Psoas muscle (tissue), 8 donors: ENCODE data around the gene ABTB1. TPM values are rescaled to one million over a fixed set of nuclear protein-coding genes. Genes with fewer than 3 reads are reported as not detected.
"Not testable (repeated sequence)": the region's sequence is repeated elsewhere in the genome, so short reads cannot be mapped to it uniquely, and the experiment has no call there.

Experiments
- ATAC-seq, 4 donors: fragments of 200-7000 bp; cut with Tn5 transposase; one replicate each; pipeline ENCODE4 v1.9.1; 2020; ENCODE audit warnings: moderate library complexity in 3 of 4, mild to moderate bottlenecking in 2 of 4
- DNase-seq, 2 donors: peaks; one replicate each; pipeline ENCODE4 v3.0.0-alpha.2; 2020
- H3K27ac ChIP-seq: fragments of 200-600 bp; one replicate; pipeline ENCODE4 v1.8.0; 2022
- H3K27me3 ChIP-seq, 3 donors: fragments of 200-600 bp in 1 of 3; one replicate each; pipeline versions ENCODE4 v1.6.1 to v1.8.0; 2013 to 2022; ENCODE audit warnings: low read length in 2 of 3, mild to moderate bottlenecking in 2 of 3, moderate library complexity in 1 of 3; ENCODE audit not compliant: insufficient read depth in 3 of 3
- H3K36me3 ChIP-seq, 2 donors: fragments of 200-600 bp in 1 of 2; one replicate each; pipeline versions ENCODE4 v1.6.1 to v1.8.0; 2013 to 2022; ENCODE audit warnings: low read depth in 1 of 2, mild to moderate bottlenecking in 1 of 2, moderate library complexity in 1 of 2; ENCODE audit not compliant: insufficient read depth in 1 of 2
- H3K4me1 ChIP-seq: fragments of 200-600 bp; one replicate; pipeline ENCODE4 v1.8.0; 2022
- H3K4me3 ChIP-seq: fragments of 200-600 bp; one replicate; pipeline ENCODE4 v1.8.0; 2022; ENCODE audit warnings: mild to moderate bottlenecking
- H3K9me3 ChIP-seq: fragments of 200-600 bp; one replicate; pipeline ENCODE4 v1.8.0; 2022
- WGBS, 3 donors: extraction: QIAGEN DNeasy Blood & Tissue Kit; methylation state at CpG; one replicate each; pipeline versions ENCODE4 v1.1.6 to v1.1.7; 2013; 5-methylcytosine and 5-hydroxymethylcytosine counted together
- intact Hi-C, 2 donors: fragments of 100-400 bp; cut with DNase I; formaldehyde crosslinking; loops; one replicate each; pipeline versions ENCODE4 v1.11.0 to v1.14.2; 2022
- polyA plus RNA-seq, 3 donors: library from polyadenylated mRNA; stranded (reverse); fragments of 200-250 nt; gene quantifications; one replicate each; pipeline ENCODE4 v1.2.3, GENCODE V29; 2013
- total RNA-seq, 4 donors: library from RNA; stranded (reverse); fragmentation: NEBNext Ultra II Directional in 2 of 4; extraction: Animal tissue kit (Norgen Biotek cat#: 25700) in 2 of 4; gene quantifications; one replicate each; pipeline versions ENCODE4 v1.2.1 to v1.2.4, GENCODE V29; 2021 to 2023
- TF ChIP-seq, protein P1 (sequence below): fragments of 200-600 bp; IDR thresholded peaks from one replicate; pipeline ENCODE4 v1.8.0; 2022; ENCODE audit warnings: antibody characterized with exemption
- donor health status: healthy with polysubstance abuse.
- donor health status: DM: no; HTN: no; CAD: no; lungs with moderate emphysema.
- donor health status: Bipolar disorder and iron deficiency.
- donor health status: healthy.
- donor health status: DM: yes; HTN: yes; CAD: no.
- donor health status: DM: no; HTN: no; CAD: no.
- donor health status: DM: no; HTN: no; CAD: no.
- donor health status: DM: yes; HTN: yes; CAD: no.

The ABTB1 gene
- total and polyA plus RNA-seq, 7 donors: 22.8 to 34.5 (median 30.1) TPM

DNA sequence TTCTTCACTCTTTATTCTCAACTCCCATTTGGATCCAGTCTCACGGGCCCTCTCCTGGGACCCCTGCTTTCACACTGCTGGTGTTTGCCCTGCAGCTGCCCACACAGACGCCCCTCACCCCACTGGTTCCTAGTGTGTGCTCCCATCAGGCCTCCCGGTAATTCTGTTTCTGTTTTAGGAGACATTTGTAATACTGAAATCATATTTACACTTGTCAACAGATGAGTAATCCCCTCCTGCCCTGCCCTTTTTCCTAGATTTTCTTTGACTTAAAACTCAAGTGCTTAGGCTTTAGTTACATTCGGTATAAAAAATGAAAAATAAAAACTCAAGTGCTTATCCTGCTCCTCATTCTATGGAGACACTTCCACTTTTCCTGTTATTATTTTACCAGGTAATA, 18.4 kb upstream of the ABTB1 start:
- WGBS, 3 donors: 69 to 72% (median 70%) methylated on average over 4 of the region's 4 CpGs
- Histone ChIP-seq H3K4me3 (no peak overlapping the region), H3K4me1 (no peaks in the 10 kb centered on the region), H3K27me3 (no peaks in the 10 kb centered on the region), H3K27ac (no peak overlapping the region), H3K9me3 (no peaks in the 10 kb centered on the region), H3K36me3 (no peaks in the 10 kb centered on the region)
- ATAC-seq (no peak), DNase-seq (no peak)
- TF ChIP-seq, protein P1, sequence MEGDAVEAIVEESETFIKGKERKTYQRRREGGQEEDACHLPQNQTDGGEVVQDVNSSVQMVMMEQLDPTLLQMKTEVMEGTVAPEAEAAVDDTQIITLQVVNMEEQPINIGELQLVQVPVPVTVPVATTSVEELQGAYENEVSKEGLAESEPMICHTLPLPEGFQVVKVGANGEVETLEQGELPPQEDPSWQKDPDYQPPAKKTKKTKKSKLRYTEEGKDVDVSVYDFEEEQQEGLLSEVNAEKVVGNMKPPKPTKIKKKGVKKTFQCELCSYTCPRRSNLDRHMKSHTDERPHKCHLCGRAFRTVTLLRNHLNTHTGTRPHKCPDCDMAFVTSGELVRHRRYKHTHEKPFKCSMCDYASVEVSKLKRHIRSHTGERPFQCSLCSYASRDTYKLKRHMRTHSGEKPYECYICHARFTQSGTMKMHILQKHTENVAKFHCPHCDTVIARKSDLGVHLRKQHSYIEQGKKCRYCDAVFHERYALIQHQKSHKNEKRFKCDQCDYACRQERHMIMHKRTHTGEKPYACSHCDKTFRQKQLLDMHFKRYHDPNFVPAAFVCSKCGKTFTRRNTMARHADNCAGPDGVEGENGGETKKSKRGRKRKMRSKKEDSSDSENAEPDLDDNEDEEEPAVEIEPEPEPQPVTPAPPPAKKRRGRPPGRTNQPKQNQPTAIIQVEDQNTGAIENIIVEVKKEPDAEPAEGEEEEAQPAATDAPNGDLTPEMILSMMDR: no peak
- intact Hi-C loops: loop anchor here (5.0 kb wide), 2 partner anchors 38 to 318 kb away; no protein-coding TSS in a partner anchor

DNA sequence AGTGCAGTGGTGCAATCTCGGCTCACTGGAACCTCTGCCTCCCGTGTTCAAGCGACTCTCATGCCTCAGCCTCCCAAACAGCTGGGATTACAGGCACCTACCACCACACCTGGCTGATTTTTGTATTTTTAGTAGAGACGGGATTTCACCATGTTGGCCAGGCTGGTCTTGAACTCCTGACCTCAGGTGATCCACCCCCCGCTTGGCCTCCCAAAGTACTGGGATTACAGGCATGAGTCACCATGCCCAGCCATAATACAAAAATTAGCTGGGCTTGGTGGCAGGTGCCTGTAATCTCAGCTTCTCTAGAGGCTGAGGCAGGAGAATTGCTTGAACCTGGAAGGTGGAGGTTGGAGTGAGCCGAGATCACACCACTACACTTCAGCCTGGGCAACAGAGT, 17.8 kb upstream of the ABTB1 start:
- H3K9me3 ChIP-seq, H3K27me3 ChIP-seq, H3K4me1 ChIP-seq, ATAC-seq, DNase-seq, H3K27ac ChIP-seq, H3K36me3 ChIP-seq, H3K4me3 ChIP-seq: not testable (repeated sequence)
- WGBS, 3 donors: 89 to 96% (median 95%) methylated on average over 6 of the region's 6 CpGs
- intact Hi-C loops: loop anchor here (5.0 kb wide), 2 partner anchors 37 to 317 kb away; no protein-coding TSS in a partner anchor

DNA sequence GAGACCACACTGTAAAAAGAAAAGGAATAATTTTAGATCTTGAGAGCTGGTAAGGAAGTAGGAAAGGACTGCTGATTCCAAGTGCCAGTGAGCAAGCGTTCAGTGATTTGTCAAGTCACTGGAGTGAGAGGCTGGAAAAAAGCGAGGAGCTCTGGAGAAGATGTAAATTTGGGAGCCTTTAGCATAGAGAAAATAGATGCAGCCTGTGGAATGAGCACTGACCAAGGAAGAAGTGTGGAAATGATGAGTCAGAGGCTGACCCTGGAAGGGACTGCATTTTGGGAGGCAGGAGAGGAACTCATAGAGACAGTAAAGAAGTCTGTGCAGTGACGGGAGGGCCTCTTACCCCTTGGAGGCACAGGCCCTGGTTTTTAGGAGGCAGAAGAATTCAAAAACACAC, 17.1 kb upstream of the ABTB1 start:
- Histone ChIP-seq H3K27me3 (no peaks in the 10 kb centered on the region), H3K36me3 (no peaks in the 10 kb centered on the region), H3K4me1 (no peaks in the 10 kb centered on the region), H3K4me3 (no peak overlapping the region), H3K9me3 (no peaks in the 10 kb centered on the region), H3K27ac (no peak overlapping the region)
- ATAC-seq (no peak), DNase-seq (no peak)
- TF ChIP-seq, protein P1: no peak
- WGBS, 3 donors: 78 to 92% (median 84%) methylated on average over 3 of the region's 3 CpGs
- intact Hi-C loops: no loop called here

DNA sequence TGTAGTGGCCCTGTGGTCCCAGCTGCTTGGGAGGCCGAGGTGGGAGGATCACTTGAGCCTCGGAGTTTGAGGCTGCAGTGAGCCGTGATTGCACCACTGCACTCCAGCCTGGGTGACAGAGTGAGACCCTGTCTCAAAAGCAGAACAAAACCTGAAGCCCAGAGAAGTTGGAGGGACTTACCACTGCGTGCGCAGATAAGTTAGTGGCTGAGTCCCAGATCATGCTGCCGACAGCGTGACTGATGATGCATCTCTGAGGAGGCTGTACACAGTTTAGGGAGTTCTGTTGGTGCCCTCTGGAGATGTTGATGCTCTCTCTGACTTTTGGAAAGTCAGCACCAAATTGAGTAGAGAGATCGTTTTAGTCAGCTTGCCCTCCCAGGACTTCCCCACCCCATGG, 15.8 kb upstream of the ABTB1 start:
- Histone ChIP-seq H3K4me3 (no peak overlapping the region), H3K27ac (no peak overlapping the region), H3K36me3 (no peaks in the 10 kb centered on the region), H3K27me3 (no peaks in the 10 kb centered on the region), H3K9me3 (no peaks in the 10 kb centered on the region), H3K4me1 (no peaks in the 10 kb centered on the region)
- WGBS, 3 donors: 87 to 96% (median 90%) methylated on average over 8 of the region's 8 CpGs
- TF ChIP-seq, protein P1: no peak
- intact Hi-C loops: no loop called here
- ATAC-seq: no peak
- no peak for DNase-seq

DNA sequence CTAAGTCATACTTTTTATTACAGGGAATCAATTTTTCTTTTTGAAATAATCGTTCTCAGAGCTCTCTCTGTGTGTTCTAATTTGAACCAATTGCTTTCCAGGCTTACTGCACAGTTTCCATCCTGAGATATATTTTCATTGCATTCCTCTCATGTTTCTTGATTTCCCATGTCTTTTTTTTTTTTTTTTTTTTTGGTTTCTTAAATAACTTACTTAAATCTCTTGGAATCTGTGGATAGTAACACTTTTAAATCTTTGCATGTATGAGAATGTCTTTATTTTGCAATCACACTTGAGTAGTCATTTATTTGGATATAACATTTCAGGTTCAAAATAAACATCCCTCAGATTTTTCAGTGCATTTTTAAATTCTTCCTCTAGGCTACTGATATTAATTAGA, 14.5 kb upstream of the ABTB1 start:
- TF ChIP-seq, protein P1: no peak
- no peaks in the 10 kb centered on the region for H3K27me3 ChIP-seq
- ATAC-seq (no peak), DNase-seq (no peak)
- 26 to 59% (median 57%) methylated on average over 1 of the region's 1 CpG for WGBS, 3 donors
- no peak overlapping the region for H3K27ac ChIP-seq
- intact Hi-C loops: no loop called here
- no peak overlapping the region for H3K4me3 ChIP-seq
- H3K4me1 ChIP-seq: no peaks in the 10 kb centered on the region
- no peaks in the 10 kb centered on the region for H3K9me3 ChIP-seq
- H3K36me3 ChIP-seq: no peaks in the 10 kb centered on the region
